Endothelial cell of hepatic sinusoid (primary cell): ENCODE results near the gene ITGA8.

Experiments
- in situ Hi-C: cut with HindIII; loops from 2 replicates; pipeline ENCODE4 v1.10.0; 2017; ENCODE audit warnings: low sequenced_read_pairs

The ITGA8 gene

DNA sequence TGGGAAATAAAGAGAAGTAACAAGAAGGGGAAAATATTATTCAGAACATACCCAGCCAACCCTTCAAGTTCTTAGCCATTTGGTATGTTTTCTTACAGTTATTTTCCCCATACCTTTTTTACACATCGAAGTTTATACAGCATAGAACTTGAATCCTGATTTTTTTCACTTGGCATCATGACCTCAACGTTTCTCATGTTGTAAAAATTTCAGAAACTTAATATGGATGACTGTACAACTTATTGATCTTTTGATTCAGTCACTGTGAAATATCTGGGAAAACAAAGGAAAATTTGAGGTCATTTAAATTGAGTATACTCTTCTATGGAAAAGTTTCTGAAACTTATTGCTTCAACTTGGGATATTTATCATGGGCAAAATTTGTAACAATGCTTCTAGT lies 245.1 kb downstream of the ITGA8 start:
- in situ Hi-C loops = no loop called here

GRCh38 chr10:15473396-15473767 lies 246.3 kb downstream of the ITGA8 start:
- in situ Hi-C loops = no loop called here

- in situ Hi-C loops = no loop called here
Measured at GRCh38 chr10:15472431-15473395, 247.0 kb downstream of the ITGA8 start.

GRCh38 chr10:15472008-15472407 lies 247.7 kb downstream of the ITGA8 start:
- in situ Hi-C loops = no loop called here

DNA sequence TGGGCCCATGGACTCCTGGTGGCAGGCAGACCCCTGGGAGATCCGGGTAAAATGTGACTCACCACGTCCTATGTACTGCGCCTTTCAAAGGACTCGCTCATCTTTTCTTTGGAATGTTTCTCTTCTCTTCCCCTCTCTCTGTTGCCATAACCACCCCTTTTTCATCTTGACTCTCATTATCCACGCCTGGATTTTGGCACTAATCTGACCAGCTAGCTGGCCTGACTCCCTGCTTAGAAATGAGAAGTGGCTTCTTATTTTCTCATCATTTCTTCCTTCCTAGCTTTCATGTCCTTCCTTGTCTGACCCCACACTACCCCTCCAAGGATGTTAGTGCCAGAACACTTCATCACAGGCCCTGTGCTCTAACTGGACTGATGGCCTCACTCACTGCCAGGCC lies 250.6 kb downstream of the ITGA8 start:
- in situ Hi-C loops = no loop called here

- in situ Hi-C loops = no loop called here
Measured at GRCh38 chr10:15464381-15464780, 255.3 kb downstream of the ITGA8 start.
